ENCODE results near the gene PLB1. TPM values are rescaled to one million over a fixed set of nuclear protein-coding genes. Genes with fewer than 3 reads are reported as not detected.

Gene PLB1
- total RNA-seq, 1 donor from 2014 or later = 2.2 TPM

DNA sequence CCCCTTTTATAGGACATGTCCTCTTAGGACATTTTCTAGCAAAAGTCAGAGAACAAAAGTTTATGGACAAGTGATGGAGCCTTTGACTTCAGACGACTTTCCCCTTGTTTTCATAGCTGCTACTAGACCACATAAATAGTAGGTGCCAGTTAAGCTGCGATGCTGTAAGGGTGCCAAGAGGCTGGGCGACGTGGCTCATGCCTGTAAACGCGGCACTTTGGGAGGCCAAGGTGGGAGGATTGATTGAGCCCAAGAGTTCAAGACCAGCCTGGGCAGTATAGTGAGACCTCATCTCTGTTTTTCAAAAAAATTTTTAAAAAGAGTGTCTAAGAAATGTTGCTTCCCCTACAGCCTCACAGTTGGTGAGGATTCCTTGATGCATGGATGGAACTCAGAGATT lies 2.2 kb upstream of the PLB1 start:
- H3K27me3 Mint-ChIP-seq (ENCODE audit: low read depth) = peaks cover 22% of the 10 kb centered on the region
- H3K36me3 Mint-ChIP-seq = no peaks in the 10 kb centered on the region
- no peak for DNase-seq (ENCODE audit: low spot score in 2 of 2, unreplicated experiment in 2 of 2)

DNA sequence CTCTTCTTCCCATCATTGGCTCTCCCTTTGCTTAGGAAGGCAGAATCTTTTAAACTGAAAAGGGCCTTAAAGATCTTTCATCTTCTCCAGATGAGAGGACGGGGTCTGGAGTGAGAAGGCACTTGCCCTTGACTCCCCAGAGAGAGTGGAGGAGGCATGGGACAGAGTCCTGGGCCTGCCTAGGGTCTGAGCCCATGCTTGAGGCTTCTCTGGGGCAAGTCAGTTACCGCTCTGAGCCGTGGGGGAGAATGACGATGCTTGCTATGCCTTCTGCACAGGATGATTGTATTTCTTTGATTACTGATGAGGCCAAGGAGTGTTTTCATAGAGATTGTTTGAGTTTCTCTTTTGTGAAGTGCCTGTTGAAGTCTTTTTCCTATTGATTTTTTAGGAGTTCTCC lies 921 bp downstream of the PLB1 start:
- Mint-ChIP-seq H3K4me3 (no peak overlapping the region), H3K4me1 (peaks cover 2% of the 10 kb centered on the region), H3K27me3 (ENCODE audit: low read depth) (peaks cover 16% of the 10 kb centered on the region), H3K27ac (no peak overlapping the region), H3K36me3 (no peaks in the 10 kb centered on the region), H3K9me3 (no peaks in the 10 kb centered on the region)
- TF ChIP-seq, protein P1, sequence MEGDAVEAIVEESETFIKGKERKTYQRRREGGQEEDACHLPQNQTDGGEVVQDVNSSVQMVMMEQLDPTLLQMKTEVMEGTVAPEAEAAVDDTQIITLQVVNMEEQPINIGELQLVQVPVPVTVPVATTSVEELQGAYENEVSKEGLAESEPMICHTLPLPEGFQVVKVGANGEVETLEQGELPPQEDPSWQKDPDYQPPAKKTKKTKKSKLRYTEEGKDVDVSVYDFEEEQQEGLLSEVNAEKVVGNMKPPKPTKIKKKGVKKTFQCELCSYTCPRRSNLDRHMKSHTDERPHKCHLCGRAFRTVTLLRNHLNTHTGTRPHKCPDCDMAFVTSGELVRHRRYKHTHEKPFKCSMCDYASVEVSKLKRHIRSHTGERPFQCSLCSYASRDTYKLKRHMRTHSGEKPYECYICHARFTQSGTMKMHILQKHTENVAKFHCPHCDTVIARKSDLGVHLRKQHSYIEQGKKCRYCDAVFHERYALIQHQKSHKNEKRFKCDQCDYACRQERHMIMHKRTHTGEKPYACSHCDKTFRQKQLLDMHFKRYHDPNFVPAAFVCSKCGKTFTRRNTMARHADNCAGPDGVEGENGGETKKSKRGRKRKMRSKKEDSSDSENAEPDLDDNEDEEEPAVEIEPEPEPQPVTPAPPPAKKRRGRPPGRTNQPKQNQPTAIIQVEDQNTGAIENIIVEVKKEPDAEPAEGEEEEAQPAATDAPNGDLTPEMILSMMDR (IDR thresholded peaks at IDR 0.05; ENCODE audit: unreplicated experiment) = no peak
- no peak for DNase-seq (ENCODE audit: low spot score in 2 of 2, unreplicated experiment in 2 of 2)

More for the DNA sequence above, 2.2 kb upstream of the PLB1 start:
- H3K9me3 Mint-ChIP-seq = no peaks in the 10 kb centered on the region
- no peak overlapping the region for H3K4me3 Mint-ChIP-seq
- peaks cover 2% of the 10 kb centered on the region for H3K4me1 Mint-ChIP-seq
- no peak overlapping the region for H3K27ac Mint-ChIP-seq
- TF ChIP-seq, protein P1 (IDR thresholded peaks at IDR 0.05; ENCODE audit: unreplicated experiment) = no peak

DNA sequence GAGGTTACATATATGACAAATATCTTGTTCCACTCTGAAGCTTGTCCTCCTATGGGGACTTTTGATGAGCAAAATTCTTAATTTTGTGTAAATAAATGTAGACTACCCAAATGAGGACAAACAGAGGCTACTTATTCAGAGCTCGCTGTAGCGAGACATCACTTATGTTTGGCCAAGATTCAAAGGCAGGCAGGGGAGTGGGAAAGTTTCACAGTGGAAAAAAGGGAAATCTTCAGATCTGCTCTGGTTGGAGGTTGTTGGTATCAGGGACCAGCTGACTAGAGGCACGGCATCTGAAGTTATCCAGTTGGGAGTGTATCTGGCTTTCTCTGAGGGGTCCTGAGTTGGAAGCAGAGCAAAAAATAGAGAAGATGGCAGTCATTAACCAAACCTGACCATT lies 1.3 kb downstream of the PLB1 start:
- Mint-ChIP-seq H3K4me1 (peaks cover 2% of the 10 kb centered on the region), H3K27ac (no peak overlapping the region), H3K36me3 (no peaks in the 10 kb centered on the region), H3K9me3 (no peaks in the 10 kb centered on the region), H3K27me3 (ENCODE audit: low read depth) (peaks cover 15% of the 10 kb centered on the region), H3K4me3 (no peak overlapping the region)
- DNase-seq (ENCODE audit: low spot score in 2 of 2, unreplicated experiment in 2 of 2) = no peak
- TF ChIP-seq, protein P1 (IDR thresholded peaks at IDR 0.05; ENCODE audit: unreplicated experiment) = no peak

DNA sequence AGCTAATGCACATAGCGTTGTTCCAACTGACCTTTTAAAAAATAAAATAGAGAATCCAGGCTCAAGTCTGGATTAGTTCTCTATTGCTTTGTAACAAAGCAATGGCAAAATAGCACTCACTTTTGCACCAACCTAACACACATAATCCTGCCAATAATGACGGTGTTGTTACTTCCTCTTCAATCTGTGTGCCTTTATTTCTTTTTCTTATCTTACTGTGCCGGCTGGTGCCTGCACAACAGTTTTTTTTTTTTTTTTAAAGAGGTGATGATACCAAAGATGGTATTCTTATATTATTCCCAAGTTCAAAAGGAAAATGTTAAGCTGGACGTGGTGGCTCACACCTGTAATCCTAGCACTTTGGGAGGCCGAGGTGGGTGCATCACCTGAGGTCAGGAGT lies 3.4 kb downstream of the PLB1 start:
- TF ChIP-seq, protein P1 (IDR thresholded peaks at IDR 0.05; ENCODE audit: unreplicated experiment) = no peak
- H3K27ac Mint-ChIP-seq = no peak overlapping the region
- no peak for DNase-seq (ENCODE audit: low spot score in 2 of 2, unreplicated experiment in 2 of 2)
- peaks cover 2% of the 10 kb centered on the region for H3K4me1 Mint-ChIP-seq
- peaks cover 14% of the 10 kb centered on the region for H3K27me3 Mint-ChIP-seq (ENCODE audit: low read depth)
- H3K9me3 Mint-ChIP-seq = no peaks in the 10 kb centered on the region
- no peak overlapping the region for H3K4me3 Mint-ChIP-seq
- H3K36me3 Mint-ChIP-seq = no peaks in the 10 kb centered on the region

DNA sequence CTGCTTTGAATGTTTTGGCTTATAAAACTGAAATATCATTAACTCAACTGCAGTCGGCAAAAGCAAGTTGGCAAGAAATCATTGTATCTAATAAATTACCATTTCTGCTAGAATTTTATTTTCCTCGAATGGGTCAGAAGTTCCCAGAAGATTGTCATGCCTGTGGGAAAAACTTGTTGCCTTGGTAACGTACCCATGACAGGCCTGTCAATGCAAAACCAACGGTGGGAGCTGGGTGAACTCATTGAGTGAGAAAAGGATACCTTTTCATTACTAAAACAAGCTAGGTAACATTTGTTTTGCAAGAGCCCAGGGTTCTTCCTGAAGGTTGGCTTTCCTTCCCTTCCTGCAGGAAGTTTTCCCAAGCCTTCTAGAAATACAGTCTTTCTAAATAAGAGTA lies 9.5 kb downstream of the PLB1 start:
- H3K9me3 Mint-ChIP-seq = no peaks in the 10 kb centered on the region
- H3K27ac Mint-ChIP-seq = no peak overlapping the region
- H3K4me1 Mint-ChIP-seq = peaks cover 4% of the 10 kb centered on the region
- peaks cover 4% of the 10 kb centered on the region for H3K27me3 Mint-ChIP-seq (ENCODE audit: low read depth)
- no peaks in the 10 kb centered on the region for H3K36me3 Mint-ChIP-seq
- no peak for DNase-seq (ENCODE audit: low spot score in 2 of 2, unreplicated experiment in 2 of 2)
- TF ChIP-seq, protein P1 (IDR thresholded peaks at IDR 0.05; ENCODE audit: unreplicated experiment) = no peak
- no peak overlapping the region for H3K4me3 Mint-ChIP-seq

Measured in mesothelial cell of epicardium (in vitro differentiated cells).